ENCODE data around the gene FEN1.

The FEN1 gene

GRCh38 chr11:61792310-61793082 lies at the start of gene FEN1, which contains the start of gene TMEM258 (continued):
- TF ChIP-seq CTCF (tag by site-specific recombination; IDR thresholded peaks at IDR 0.05): no peak
- TF ChIP-seq ZNF514 (tag by site-specific recombination; IDR thresholded peaks at IDR 0.05): no peak
- TF ChIP-seq ZFP69B (tag by site-specific recombination; IDR thresholded peaks at IDR 0.05): no peak
- TF ChIP-seq ZNF391 (tag by site-specific recombination; IDR thresholded peaks at IDR 0.05; ENCODE audit: borderline replicate concordance, low read depth): no peak; the same call in 1 of the 2 replicates
- no peak for TF ChIP-seq RBAK (tag by site-specific recombination; IDR thresholded peaks at IDR 0.05)
- no peak for TF ChIP-seq ZNF555 (tag by site-specific recombination; conservative IDR thresholded peaks at IDR 0.05)
- 0 out of 2 replicates have a peak, but pooled peaks have one; percentile 36 for TF ChIP-seq ZNF596 (tag by site-specific recombination; IDR thresholded peaks at IDR 0.05)
- TF ChIP-seq KLF9 (tag by site-specific recombination; IDR thresholded peaks at IDR 0.05; ENCODE audit: low read depth): no peak
- TF ChIP-seq, protein P1, sequence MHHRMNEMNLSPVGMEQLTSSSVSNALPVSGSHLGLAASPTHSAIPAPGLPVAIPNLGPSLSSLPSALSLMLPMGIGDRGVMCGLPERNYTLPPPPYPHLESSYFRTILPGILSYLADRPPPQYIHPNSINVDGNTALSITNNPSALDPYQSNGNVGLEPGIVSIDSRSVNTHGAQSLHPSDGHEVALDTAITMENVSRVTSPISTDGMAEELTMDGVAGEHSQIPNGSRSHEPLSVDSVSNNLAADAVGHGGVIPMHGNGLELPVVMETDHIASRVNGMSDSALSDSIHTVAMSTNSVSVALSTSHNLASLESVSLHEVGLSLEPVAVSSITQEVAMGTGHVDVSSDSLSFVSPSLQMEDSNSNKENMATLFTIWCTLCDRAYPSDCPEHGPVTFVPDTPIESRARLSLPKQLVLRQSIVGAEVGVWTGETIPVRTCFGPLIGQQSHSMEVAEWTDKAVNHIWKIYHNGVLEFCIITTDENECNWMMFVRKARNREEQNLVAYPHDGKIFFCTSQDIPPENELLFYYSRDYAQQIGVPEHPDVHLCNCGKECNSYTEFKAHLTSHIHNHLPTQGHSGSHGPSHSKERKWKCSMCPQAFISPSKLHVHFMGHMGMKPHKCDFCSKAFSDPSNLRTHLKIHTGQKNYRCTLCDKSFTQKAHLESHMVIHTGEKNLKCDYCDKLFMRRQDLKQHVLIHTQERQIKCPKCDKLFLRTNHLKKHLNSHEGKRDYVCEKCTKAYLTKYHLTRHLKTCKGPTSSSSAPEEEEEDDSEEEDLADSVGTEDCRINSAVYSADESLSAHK (tag by site-specific recombination; IDR thresholded peaks at IDR 0.05): no peak
- TF ChIP-seq ZNF350 (tag by site-specific recombination; IDR thresholded peaks at IDR 0.05): no peak
- TF ChIP-seq ZNF785 (tag by site-specific recombination; IDR thresholded peaks at IDR 0.05): no peak
- no peak for TF ChIP-seq BCL11B (tag by site-specific recombination; IDR thresholded peaks at IDR 0.05; ENCODE audit: low read depth)
- no peak for TF ChIP-seq ZNF670 (tag by site-specific recombination; IDR thresholded peaks at IDR 0.05; ENCODE audit: low read depth)
- TF ChIP-seq ZNF830 (tag by site-specific recombination; IDR thresholded peaks at IDR 0.05; ENCODE audit: low read depth): no peak
- TF ChIP-seq ZNF324 (tag by site-specific recombination; IDR thresholded peaks at IDR 0.05): no peak
- peak; percentile 62 for TF ChIP-seq YY2 (tag by site-specific recombination; IDR thresholded peaks at IDR 0.05)
- TF ChIP-seq ZNF48 (tag by site-specific recombination; IDR thresholded peaks at IDR 0.05): no peak
- no peak for TF ChIP-seq ZNF664 (tag by site-specific recombination; IDR thresholded peaks at IDR 0.05)
- TF ChIP-seq ZSCAN30 (tag by site-specific recombination; IDR thresholded peaks at IDR 0.05): peak; percentile 47; the same call in 1 of the 2 replicates
- TF ChIP-seq ZBTB17 (tag by site-specific recombination; IDR thresholded peaks at IDR 0.05): peak; percentile 79
- no peak for TF ChIP-seq ZNF560 (tag by site-specific recombination; IDR thresholded peaks at IDR 0.05; ENCODE audit: borderline replicate concordance)
- TF ChIP-seq ZNF529 (tag by site-specific recombination; IDR thresholded peaks at IDR 0.05; ENCODE audit: insufficient replicate concordance): no peak
- TF ChIP-seq ZNF747 (tag by site-specific recombination; IDR thresholded peaks at IDR 0.05): no peak
- TF ChIP-seq, protein P2, sequence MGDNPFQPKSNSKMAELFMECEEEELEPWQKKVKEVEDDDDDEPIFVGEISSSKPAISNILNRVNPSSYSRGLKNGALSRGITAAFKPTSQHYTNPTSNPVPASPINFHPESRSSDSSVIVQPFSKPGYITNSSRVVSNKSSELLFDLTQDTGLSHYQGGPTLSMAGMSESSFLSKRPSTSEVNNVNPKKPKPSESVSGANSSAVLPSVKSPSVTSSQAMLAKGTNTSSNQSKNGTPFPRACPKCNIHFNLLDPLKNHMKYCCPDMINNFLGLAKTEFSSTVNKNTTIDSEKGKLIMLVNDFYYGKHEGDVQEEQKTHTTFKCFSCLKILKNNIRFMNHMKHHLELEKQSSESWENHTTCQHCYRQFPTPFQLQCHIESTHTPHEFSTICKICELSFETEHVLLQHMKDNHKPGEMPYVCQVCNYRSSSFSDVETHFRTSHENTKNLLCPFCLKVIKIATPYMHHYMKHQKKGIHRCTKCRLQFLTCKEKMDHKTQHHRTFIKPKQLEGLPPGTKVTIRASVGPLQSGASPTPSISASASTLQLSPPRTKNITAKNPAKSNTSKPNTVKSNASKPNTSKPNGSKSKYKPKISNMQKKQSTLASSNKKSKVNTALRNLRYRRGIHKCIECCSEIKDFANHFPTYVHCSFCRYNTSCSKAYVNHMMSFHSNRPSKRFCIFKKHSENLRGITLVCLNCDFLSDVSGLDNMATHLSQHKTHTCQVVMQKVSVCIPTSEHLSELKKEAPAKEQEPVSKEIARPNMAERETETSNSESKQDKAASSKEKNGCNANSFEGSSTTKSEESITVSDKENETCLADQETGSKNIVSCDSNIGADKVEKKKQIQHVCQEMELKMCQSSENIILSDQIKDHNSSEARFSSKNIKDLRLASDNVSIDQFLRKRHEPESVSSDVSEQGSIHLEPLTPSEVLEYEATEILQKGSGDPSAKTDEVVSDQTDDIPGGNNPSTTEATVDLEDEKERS (tag by site-specific recombination; IDR thresholded peaks at IDR 0.05): no peak
- TF ChIP-seq ZNF335 (tag by site-specific recombination; conservative IDR thresholded peaks at IDR 0.05): peak; percentile 97
- TF ChIP-seq MEIS1 (CRISPR knock-in tag; IDR thresholded peaks at IDR 0.05; ENCODE audit: borderline replicate concordance): no peak
- no peak for TF ChIP-seq ZNF768 (tag by site-specific recombination; IDR thresholded peaks at IDR 0.05)
- peak; percentile 62; the same call in 1 of the 2 replicates for TF ChIP-seq ZEB2 (tag by site-specific recombination; IDR thresholded peaks at IDR 0.05)
- no peak for TF ChIP-seq ZNF530 (tag by site-specific recombination; IDR thresholded peaks at IDR 0.05; ENCODE audit: low read depth)
- no peak for TF ChIP-seq KLF10 (tag by site-specific recombination; IDR thresholded peaks at IDR 0.05)
- TF ChIP-seq ZBTB8A (tag by site-specific recombination; IDR thresholded peaks at IDR 0.05): peak; percentile 60
- peak; percentile 87 for TF ChIP-seq ZXDB (tag by site-specific recombination; IDR thresholded peaks at IDR 0.05)
- TF ChIP-seq ZFP3 (tag by site-specific recombination; IDR thresholded peaks at IDR 0.05; ENCODE audit: low read depth): no peak
- no peak for TF ChIP-seq ZNF175 (tag by site-specific recombination; IDR thresholded peaks at IDR 0.05)
